HG03095 (cell line): Measurements from ENCODE around the gene TNFAIP1.
"Not testable (repeated sequence)": the region's sequence is repeated elsewhere in the genome, so short reads cannot be mapped to it uniquely, and the experiment has no call there.

Source experiments
- ATAC-seq: cut with Tn5 transposase; IDR thresholded peaks from one replicate; pipeline ENCODE4 v1.9.1; 2021; ENCODE audit warnings: moderate library complexity; ENCODE audit not compliant: unreplicated experiment

Gene TNFAIP1

GRCh38 chr17:28335201-28335958 is at the start of gene TNFAIP1, which contains the start of gene IFT20:
Gene TNFAIP1 (plus strand): TSS chr17:28335761. CDS start chr17:28339522, 3,761 bp downstream.
Gene IFT20 (minus strand): TSS chr17:28335472. CDS start chr17:28331985, 3,487 bp downstream.
- peak; percentile 94 for ATAC-seq

GRCh38 chr17:28285965-28286364 is 49.6 kb upstream of the TNFAIP1 start:
- no peak for ATAC-seq

GRCh38 chr17:28290703-28291102 is 44.9 kb upstream of the TNFAIP1 start:
- no peak for ATAC-seq

- ATAC-seq = no peak
Observed at GRCh38 chr17:28291780-28292330, 43.7 kb upstream of the TNFAIP1 start.

GRCh38 chr17:28292878-28293277 is 42.7 kb upstream of the TNFAIP1 start:
- not testable (repeated sequence) for ATAC-seq

GRCh38 chr17:28293994-28294393 is 41.6 kb upstream of the TNFAIP1 start:
- ATAC-seq = no peak

GRCh38 chr17:28295677-28296578 is 39.6 kb upstream of the TNFAIP1 start:
- ATAC-seq = no peak

- no peak for ATAC-seq
Observed at GRCh38 chr17:28298449-28298848, 37.1 kb upstream of the TNFAIP1 start.

GRCh38 chr17:28306954-28307401 is 28.6 kb upstream of the TNFAIP1 start:
- ATAC-seq = no peak

- no peak for ATAC-seq
Observed at GRCh38 chr17:28313841-28314240, 21.7 kb upstream of the TNFAIP1 start.

GRCh38 chr17:28315846-28316705 is 19.5 kb upstream of the TNFAIP1 start:
- ATAC-seq = no peak

GRCh38 chr17:28317099-28317965 is 18.2 kb upstream of the TNFAIP1 start:
- no peak for ATAC-seq

- ATAC-seq = no peak
Observed at GRCh38 chr17:28317966-28318758, 17.4 kb upstream of the TNFAIP1 start.

GRCh38 chr17:28318759-28319597 is 16.6 kb upstream of the TNFAIP1 start, which contains the start of gene TMEM97:
Gene TMEM97 (plus strand): TSS chr17:28319200. CDS start chr17:28319240, 40 bp downstream.
- peak; percentile 89 for ATAC-seq

- ATAC-seq = no peak
Observed at GRCh38 chr17:28319598-28319935, 16.0 kb upstream of the TNFAIP1 start.

- ATAC-seq = no peak
Observed at GRCh38 chr17:28320215-28321061, 15.1 kb upstream of the TNFAIP1 start.

GRCh38 chr17:28324267-28324745 is 11.3 kb upstream of the TNFAIP1 start:
- no peak for ATAC-seq
